Measurements from ENCODE around the gene CADM1. TPM values are rescaled to one million over a fixed set of nuclear protein-coding genes. Genes with fewer than 3 reads are reported as not detected.

The CADM1 gene
- total RNA-seq, 4 donors from 2014 or later: 89.9 to 351 (median 235) TPM

GRCh38 chr11:115496892-115497291 lies 7.3 kb downstream of the CADM1 start:
- H3K9me3 ChIP-seq: no peaks in the 10 kb centered on the region
- H3K36me3 ChIP-seq: no peaks in the 10 kb centered on the region
- H3K4me3 ChIP-seq (replicated peaks in 1 of 3): no peak overlapping the region
- no peak for DNase-seq
- H3K27me3 ChIP-seq: no peaks in the 10 kb centered on the region
- TF ChIP-seq CTCF (IDR thresholded peaks at IDR 0.05): no peak
- no peak for TF ChIP-seq POLR2A (IDR thresholded peaks at IDR 0.05)
- 42 to 43% methylated on average over 3 of the region's 3 CpGs for WGBS, 2 donors
- peak overlapping the region in 1 of 3 donors; percentile 2 for H3K27ac ChIP-seq
- intact Hi-C loops (cut with DNase I): no loop called here
- peaks cover 22 to 28% of the 10 kb centered on the region in 2 donors for H3K4me1 ChIP-seq

GRCh38 chr11:115493905-115494304 lies 10.3 kb downstream of the CADM1 start:
- Histone ChIP-seq H3K9me3 (no peaks in the 10 kb centered on the region), H3K27me3 (no peaks in the 10 kb centered on the region), H3K4me1 (peaks cover 16 to 20% of the 10 kb centered on the region in 2 donors), H3K27ac (no peak overlapping the region), H3K36me3 (no peaks in the 10 kb centered on the region), H3K4me3 (replicated peaks in 1 of 3) (no peak overlapping the region)
- TF ChIP-seq CTCF (IDR thresholded peaks at IDR 0.05): no peak
- no peak for TF ChIP-seq POLR2A (IDR thresholded peaks at IDR 0.05)
- intact Hi-C loops (cut with DNase I): no loop called here
- no peak for DNase-seq
- WGBS, 2 donors: 95 to 96% methylated on average over 2 of the region's 2 CpGs

- no peak for DNase-seq
- no peak for TF ChIP-seq CTCF (IDR thresholded peaks at IDR 0.05)
- no peak for TF ChIP-seq POLR2A (IDR thresholded peaks at IDR 0.05)
- H3K27me3 ChIP-seq: no peaks in the 10 kb centered on the region
- H3K27ac ChIP-seq: no peak overlapping the region
- 63 to 74% methylated on average over 1 of the region's 1 CpG for WGBS, 2 donors
- intact Hi-C loops (cut with DNase I): no loop called here
- no peak overlapping the region for H3K4me3 ChIP-seq (replicated peaks in 1 of 3)
- H3K4me1 ChIP-seq: peaks cover 16 to 22% of the 10 kb centered on the region in 2 donors
- H3K36me3 ChIP-seq: no peaks in the 10 kb centered on the region
- H3K9me3 ChIP-seq: no peaks in the 10 kb centered on the region
These were observed 10.7 kb downstream of the CADM1 start for GRCh38 chr11:115493488-115493887.

- 95 to 96% methylated on average over 4 of the region's 4 CpGs for WGBS, 2 donors
- no peaks in the 10 kb centered on the region for H3K36me3 ChIP-seq
- H3K9me3 ChIP-seq: no peaks in the 10 kb centered on the region
- H3K27me3 ChIP-seq: no peaks in the 10 kb centered on the region
- no peak overlapping the region for H3K4me3 ChIP-seq (replicated peaks in 1 of 3)
- H3K27ac ChIP-seq: no peak overlapping the region
- no peak for DNase-seq
- peaks cover 0 to 8% of the 10 kb centered on the region in 2 donors for H3K4me1 ChIP-seq
- intact Hi-C loops (cut with DNase I): no loop called here
- TF ChIP-seq CTCF (IDR thresholded peaks at IDR 0.05) (no peak), POLR2A (IDR thresholded peaks at IDR 0.05) (no peak)
These were observed 14.7 kb downstream of the CADM1 start for GRCh38 chr11:115489466-115489865.

GRCh38 chr11:115488945-115489344 lies 15.3 kb downstream of the CADM1 start:
- TF ChIP-seq POLR2A (IDR thresholded peaks at IDR 0.05) (no peak), CTCF (IDR thresholded peaks at IDR 0.05) (no peak)
- no peak for DNase-seq
- H3K27me3 ChIP-seq: no peaks in the 10 kb centered on the region
- H3K27ac ChIP-seq: no peak overlapping the region
- H3K4me1 ChIP-seq: peaks cover 0 to 8% of the 10 kb centered on the region in 2 donors
- H3K36me3 ChIP-seq: no peaks in the 10 kb centered on the region
- H3K9me3 ChIP-seq: no peaks in the 10 kb centered on the region
- H3K4me3 ChIP-seq (replicated peaks in 1 of 3): no peak overlapping the region
- WGBS, 2 donors: 75 to 78% methylated on average over 3 of the region's 3 CpGs
- intact Hi-C loops (cut with DNase I): no loop called here
